Tibial nerve (tissue), 3 donors: ENCODE data around the gene INF2.

Source experiments
- CTCF ChIP-seq, 5 experiments: fragments of 200-600 bp in 3 of 5; fragments of 450-650 bp in 2 of 5; sonication (generic) in 3 of 5; IDR thresholded peaks; one replicate each; pipeline ENCODE4 v1.5.1; 2016 to 2019; ENCODE audit warnings: antibody characterized with exemption in 5 of 5, mild to moderate bottlenecking in 3 of 5, moderate library complexity in 2 of 5
- POLR2A ChIP-seq, 2 donors: fragments of 450-650 bp; IDR thresholded peaks; one replicate each; pipeline ENCODE4 v1.6.1; 2017; ENCODE audit warnings: antibody characterized with exemption in 2 of 2, mild to moderate bottlenecking in 2 of 2, moderate library complexity in 2 of 2

GRCh38 chr14:104642540-104642868 lies 46.9 kb upstream of the INF2 start:
- TF ChIP-seq POLR2A (IDR thresholded peaks at IDR 0.05) (no peak), CTCF (IDR thresholded peaks at IDR 0.05) (no peak)
